ENCODE measurements around the gene PAPOLG.

DNA sequence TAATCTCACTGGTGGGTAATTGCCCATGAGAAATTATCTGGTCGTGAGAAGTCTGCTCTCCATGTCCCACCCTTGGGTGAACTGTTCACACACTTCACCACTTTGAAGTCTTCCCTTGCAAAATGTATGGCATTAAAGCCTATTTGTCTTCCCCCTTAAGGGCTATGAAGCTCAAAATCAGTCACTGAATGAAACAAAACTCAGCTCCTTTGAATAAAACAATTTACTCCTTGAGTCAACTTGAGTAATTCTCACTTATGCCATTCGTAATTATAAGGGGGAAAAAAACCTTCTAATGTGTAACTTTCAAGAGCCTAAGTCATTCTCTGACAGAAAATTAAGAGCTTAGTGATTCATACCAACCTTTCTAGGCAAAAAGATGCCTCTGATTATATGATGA, 76.6 kb downstream of the PAPOLG start:
- TF ChIP-seq CTCF (IDR thresholded peaks at IDR 0.05) (no peak), POLR2A (IDR thresholded peaks at IDR 0.05) (no peak), POLR2AphosphoS5 (IDR thresholded peaks at IDR 0.05) (no peak), EP300 (IDR thresholded peaks at IDR 0.05) (no peak)
